Kidney capillary endothelial cell (primary cell): ENCODE results near the gene MEP1B.

Experiments
- DNase-seq: peaks from one replicate; pipeline ENCODE4 v3.0.0-alpha.2; 2018; ENCODE audit warnings: low spot score

Gene MEP1B

GRCh38 chr18:32267463-32267862 lies 77.6 kb downstream of the MEP1B start:
- no peak for DNase-seq
